LNCaP clone FGC (cell line): ENCODE data around the gene PTPRO.

Source experiments
- DNase-seq: peaks from one replicate; pipeline ENCODE4 v3.0.0-alpha.2; 2011; ENCODE audit warnings: low read depth
- H3K4me3 ChIP-seq: 2 replicates; pipeline ENCODE4 v1.5.1; 2011; ENCODE audit warnings: mild to moderate bottlenecking, low read depth, low read length, control low read depth
- CTCF ChIP-seq: IDR thresholded peaks from 2 replicates; pipeline ENCODE4 v1.5.1; 2012; ENCODE audit warnings: mild to moderate bottlenecking; ENCODE audit not compliant: control insufficient read depth, insufficient read depth; ENCODE audit errors: extremely low read depth

Gene PTPRO

GRCh38 chr12:15584366-15585041, 262.2 kb downstream of the PTPRO start:
- peak; percentile 68 for TF ChIP-seq CTCF
- no peak overlapping the region for H3K4me3 ChIP-seq
- no peak for DNase-seq

GRCh38 chr12:15589328-15590032, 267.2 kb downstream of the PTPRO start:
- DNase-seq: no peak
- H3K4me3 ChIP-seq: no peak overlapping the region

GRCh38 chr12:15590180-15590826, 268.0 kb downstream of the PTPRO start:
- no peak for DNase-seq
- TF ChIP-seq CTCF: peak; percentile 87
- no peak overlapping the region for H3K4me3 ChIP-seq

More at GRCh38 chr12:15589328-15590032, 267.2 kb downstream of the PTPRO start:
- no peak for TF ChIP-seq CTCF

GRCh38 chr12:15591811-15592210, 269.5 kb downstream of the PTPRO start:
- no peak for DNase-seq
- no peak for TF ChIP-seq CTCF
- no peak overlapping the region for H3K4me3 ChIP-seq

GRCh38 chr12:15592934-15593333, 270.6 kb downstream of the PTPRO start:
- DNase-seq: no peak
- no peak for TF ChIP-seq CTCF
- H3K4me3 ChIP-seq: no peak overlapping the region

- H3K4me3 ChIP-seq: no peak overlapping the region
- DNase-seq: peak; percentile 59
- no peak for TF ChIP-seq CTCF
These were observed 273.9 kb downstream of the PTPRO start for GRCh38 chr12:15596174-15596573.
